HCT116 (cell line): Measurements from ENCODE around the gene THBS1.

Experiments used
- ATF3 ChIP-seq: IDR thresholded peaks from 2 replicates; pipeline ENCODE4 v1.6.1; 2012
- CTCF ChIP-seq, 3 experiments: fragments of 200-600 bp in 1 of 3; sonication (generic) in 1 of 3; IDR thresholded peaks in 2 of 3; conservative IDR thresholded peaks in 1 of 3; 2 replicates each; pipeline ENCODE4 v1.5.1; 2012 to 2017; ENCODE audit warnings: low read depth in 2 of 3, low read length in 2 of 3, antibody characterized with exemption in 1 of 3, borderline replicate concordance in 1 of 3, control low read depth in 1 of 3, mild to moderate bottlenecking in 1 of 3, mixed read lengths in 1 of 3, mixed run types in 1 of 3, moderate library complexity in 1 of 3; ENCODE audit not compliant: insufficient read depth in 1 of 3
- EGR1 ChIP-seq: IDR thresholded peaks from 2 replicates; pipeline ENCODE4 v1.6.1; 2012; ENCODE audit warnings: low read depth
- EZH2 ChIP-seq: fragments of 200-600 bp; sonication (generic); IDR thresholded peaks from 2 replicates; pipeline ENCODE4 v1.6.1; 2017; ENCODE audit warnings: antibody characterized with exemption, mixed run types
- EZH2phosphoT487 ChIP-seq: fragments of 200-600 bp; IDR thresholded peaks from 2 replicates; pipeline ENCODE4 v1.6.1; 2018; ENCODE audit warnings: antibody characterized with exemption, borderline replicate concordance
- POLR2A ChIP-seq: IDR thresholded peaks from 2 replicates; pipeline ENCODE4 v1.7.0; 2011; ENCODE audit warnings: borderline replicate concordance; ENCODE audit not compliant: insufficient read depth, insufficient read length; ENCODE audit errors: extremely low read depth
- POLR2AphosphoS5 ChIP-seq: IDR thresholded peaks from 2 replicates; pipeline ENCODE4 v1.6.1; 2011; ENCODE audit warnings: mild to moderate bottlenecking, low read depth, low read length, moderate library complexity
- RAD21 ChIP-seq: IDR thresholded peaks from 2 replicates; pipeline ENCODE4 v1.6.1; 2012; ENCODE audit warnings: low read depth, mild to moderate bottlenecking
- REST ChIP-seq: IDR thresholded peaks from 2 replicates; pipeline ENCODE4 v1.6.1; 2012; ENCODE audit warnings: low read depth
- SP1 ChIP-seq: IDR thresholded peaks from 2 replicates; pipeline ENCODE4 v1.6.1; 2012; ENCODE audit warnings: low read depth
- SRF ChIP-seq: IDR thresholded peaks from 2 replicates; pipeline ENCODE4 v1.6.1; 2012; ENCODE audit warnings: low read depth
- YY1 ChIP-seq: IDR thresholded peaks from 2 replicates; pipeline ENCODE4 v1.6.1; 2011; ENCODE audit warnings: low read length, low read depth, moderate library complexity, mild to moderate bottlenecking; ENCODE audit not compliant: insufficient replicate concordance; ENCODE audit errors: extremely low read depth
- ZNF274 ChIP-seq: fragments of 200-500 bp; sonication (Bioruptor generic); IDR thresholded peaks from 2 replicates; pipeline ENCODE4 v1.6.1; 2014; ENCODE audit warnings: mild to moderate bottlenecking, low read depth, low read length, inconsistent platforms

GRCh38 chr15:39608185-39609139, 27.6 kb downstream of the THBS1 start:
- TF ChIP-seq POLR2A (no peak), CTCF (IDR thresholded peaks at IDR 0.05 in 2 of 3, conservative IDR thresholded peaks at IDR 0.05 in 1 of 3; ENCODE audit: borderline replicate concordance in 1 of 3, insufficient read depth in 1 of 3, low read depth in 2 of 3, low read length in 2 of 3) (no peak), ATF3 (no peak), POLR2AphosphoS5 (no peak), REST (no peak), SP1 (no peak), SRF (no peak), EGR1 (no peak), EZH2 (no peak), RAD21 (no peak), EZH2phosphoT487 (no peak), ZNF274 (no peak), YY1 (no peak)
